Putamen (tissue), 1 donor: ENCODE results near the gene OR2W1.

ENCODE experiments used
- DNase-seq: peaks from one replicate; pipeline ENCODE4 v3.0.0-alpha.2; 2016; ENCODE audit warnings: low spot score

Gene OR2W1

DNA sequence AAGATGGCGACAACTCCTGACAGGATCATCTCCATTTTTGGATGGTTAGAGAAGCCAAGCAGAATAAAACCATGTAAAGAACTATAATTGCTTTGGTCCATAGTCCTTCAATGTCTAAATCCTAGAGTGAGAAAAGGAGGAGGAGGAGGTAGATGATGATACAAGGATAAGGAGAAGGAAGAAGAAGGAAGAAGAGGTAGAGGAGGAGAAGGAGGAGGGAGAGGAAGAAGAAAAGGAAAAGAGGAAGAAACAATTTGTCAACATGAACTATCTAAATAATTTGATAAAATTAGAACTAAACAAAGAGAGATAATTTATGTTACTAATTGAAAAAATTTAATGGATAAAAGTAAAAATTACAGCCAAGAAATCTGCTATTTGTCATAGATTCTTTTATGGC, at the start of gene OR2W1:
Gene OR2W1, minus strand, starts transcription at position 101 of the 400 bp plus-strand sequence. Its CDS starts 0 bp downstream, at position 101.
- no peak for DNase-seq

DNA sequence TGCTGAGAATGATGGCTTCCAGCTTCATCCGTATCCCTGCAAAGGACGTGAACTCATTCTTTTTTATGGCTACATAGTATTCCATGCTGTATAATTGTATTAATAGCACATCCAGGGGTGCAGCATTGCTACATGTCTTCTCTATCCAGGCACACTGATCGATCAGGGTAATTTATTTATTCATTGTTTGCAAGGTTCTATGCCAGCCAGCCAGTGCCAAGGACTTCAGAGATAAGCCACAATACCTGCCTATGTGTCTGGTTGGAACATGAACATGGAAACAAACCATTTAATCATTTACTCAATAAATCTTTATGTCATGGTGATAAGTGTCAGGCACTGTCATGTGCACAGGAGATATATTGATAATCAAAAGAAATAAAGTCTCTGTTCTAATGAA, 48.0 kb upstream of the OR2W1 start:
- no peak for DNase-seq

DNA sequence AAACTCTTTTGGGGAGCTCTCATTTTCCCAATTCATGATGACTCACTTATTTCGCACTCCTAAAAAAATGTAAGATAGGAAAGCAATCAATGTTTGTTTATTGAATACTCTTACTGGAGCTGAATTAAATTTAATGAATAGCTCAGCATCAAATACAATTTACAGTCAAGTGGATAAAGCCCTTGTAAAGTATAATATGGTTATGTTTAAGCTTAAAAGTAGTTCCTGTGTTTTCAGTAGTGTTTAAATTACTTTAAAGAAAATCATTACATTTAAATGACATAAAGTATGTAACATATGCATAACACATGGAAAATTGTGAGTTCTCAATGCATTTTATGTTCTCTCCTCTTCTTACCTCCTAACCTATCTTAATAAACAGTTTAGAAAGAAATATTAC, 42.2 kb upstream of the OR2W1 start, which contains the start of gene OR2B3:
Gene OR2B3, minus strand, starts transcription at position 101 of the 400 bp plus-strand sequence. Its CDS starts 65 bp downstream, at position 36.
- no peak for DNase-seq

- DNase-seq, result no peak
Measured at GRCh38 chr6:29082457-29082856, 37.5 kb upstream of the OR2W1 start.

- no peak for DNase-seq
Measured at GRCh38 chr6:29081312-29081711, 36.3 kb upstream of the OR2W1 start.

- DNase-seq, result no peak
Measured at GRCh38 chr6:29079203-29079602, 34.2 kb upstream of the OR2W1 start.

DNA sequence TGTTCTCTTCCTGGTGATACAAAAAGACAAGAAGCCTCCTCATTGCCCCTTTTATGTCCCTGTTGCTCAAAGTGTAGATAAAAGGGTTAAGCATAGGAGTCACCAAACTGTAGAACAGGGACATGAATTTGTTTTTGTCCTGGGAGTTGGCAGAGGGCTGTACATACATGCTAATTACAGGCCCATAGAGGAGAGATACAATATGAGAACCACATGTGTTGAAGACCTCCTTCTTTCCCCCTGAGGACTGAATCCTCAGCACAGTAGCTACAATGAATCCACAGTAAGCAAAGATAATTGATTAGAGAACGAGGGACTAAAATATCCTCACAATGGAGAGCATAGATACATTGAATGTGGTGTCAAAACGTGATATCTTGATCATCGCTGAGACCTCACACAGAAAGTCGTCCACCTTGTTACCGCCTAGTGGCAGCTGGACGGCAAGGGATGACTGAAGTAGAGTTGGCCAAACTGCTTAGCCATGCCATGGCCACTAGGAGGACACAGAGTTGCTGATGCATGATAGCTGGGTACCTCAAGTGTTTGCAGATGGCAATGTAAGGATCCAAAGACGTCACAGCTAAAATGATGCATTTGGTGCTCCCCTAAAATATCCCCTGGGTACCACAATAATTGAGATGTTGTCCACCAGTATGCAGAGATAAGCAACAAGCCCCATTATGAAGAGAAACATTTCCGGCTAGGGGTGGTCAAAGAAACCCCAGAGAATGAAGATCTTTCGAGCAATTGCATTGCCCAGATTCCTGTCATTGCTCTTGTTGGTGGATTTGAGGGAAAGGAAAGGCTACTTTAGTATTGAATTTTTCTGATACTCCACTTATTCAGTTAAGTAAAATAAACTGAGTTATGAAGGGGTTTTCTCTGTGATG, 27.1 kb upstream of the OR2W1 start:
- DNase-seq, result no peak

GRCh38 chr6:29051680-29052079, 6.7 kb upstream of the OR2W1 start:
- DNase-seq, result no peak

GRCh38 chr6:29035951-29036350, 9.0 kb downstream of the OR2W1 start:
- no peak for DNase-seq

DNA sequence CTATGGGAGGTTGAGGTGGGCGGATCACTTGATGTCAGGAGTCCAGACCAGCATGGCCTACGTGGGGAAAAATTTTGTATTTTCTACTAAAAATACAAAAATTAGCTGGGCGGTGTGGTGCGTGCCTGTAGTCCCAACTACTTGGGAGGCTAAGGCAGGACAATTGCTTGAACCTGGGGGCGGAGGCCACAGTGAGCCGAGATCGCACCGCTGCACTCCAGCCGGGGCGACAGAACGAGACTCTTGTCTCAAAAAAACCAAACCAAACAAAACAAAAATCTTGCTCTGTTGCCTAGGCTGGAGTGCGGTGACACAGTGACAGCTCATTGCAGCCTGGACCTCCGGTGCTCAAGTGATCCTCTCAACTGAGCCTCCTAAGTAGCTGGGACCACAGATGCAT, 16.2 kb downstream of the OR2W1 start:
- DNase-seq, result no peak

- no peak for DNase-seq
Measured at GRCh38 chr6:29025927-29026585, 18.9 kb downstream of the OR2W1 start.

GRCh38 chr6:29021434-29021833, 23.5 kb downstream of the OR2W1 start:
- no peak for DNase-seq

GRCh38 chr6:29019629-29020028, 25.3 kb downstream of the OR2W1 start:
- DNase-seq, result no peak

DNA sequence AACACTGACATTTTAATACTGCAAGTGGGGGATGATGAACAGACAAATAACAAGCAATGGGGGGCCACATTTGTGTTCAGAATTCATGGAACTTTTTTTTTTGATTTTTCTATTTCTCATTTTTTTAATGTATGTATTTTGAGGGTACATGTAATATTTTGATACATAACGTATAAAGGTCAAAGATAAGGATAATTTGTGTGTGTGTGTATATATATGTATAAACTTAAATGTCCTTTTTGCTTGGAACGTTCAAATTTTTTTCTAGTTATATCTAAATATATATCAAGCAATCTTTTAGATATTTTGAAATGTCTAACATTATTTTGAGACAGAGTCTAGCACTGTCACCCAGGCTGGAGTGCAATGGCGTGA, 27.6 kb downstream of the OR2W1 start:
- no peak for DNase-seq

- peak; percentile 35 for DNase-seq
Measured at GRCh38 chr6:29016559-29017427, 28.2 kb downstream of the OR2W1 start.

GRCh38 chr6:29014729-29015608, 30.0 kb downstream of the OR2W1 start:
- no peak for DNase-seq

DNA sequence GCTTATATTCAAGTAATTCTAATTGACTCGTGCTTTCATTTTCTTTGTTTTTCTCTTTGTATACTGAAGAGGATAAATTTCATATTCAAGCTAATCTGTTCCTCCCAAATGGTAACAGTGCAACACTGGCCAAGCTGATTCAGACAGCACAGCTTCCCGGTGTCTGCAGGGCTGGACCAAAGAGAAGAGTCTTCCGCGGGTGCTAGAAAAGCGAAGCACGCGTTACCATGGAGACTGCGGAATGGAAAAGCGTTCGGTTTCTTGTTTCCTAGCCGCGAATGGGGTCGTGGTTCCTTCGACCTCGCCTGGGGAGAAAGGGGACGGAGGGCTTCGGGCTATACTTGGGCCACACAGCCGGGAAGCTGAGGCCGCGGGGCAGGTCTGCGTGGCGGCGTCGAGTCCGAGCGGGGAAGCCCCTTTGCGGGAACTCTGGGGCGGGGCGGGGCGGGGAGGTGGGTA, 33.7 kb downstream of the OR2W1 start:
- DNase-seq, result no peak

- DNase-seq, result no peak
Measured at GRCh38 chr6:29009358-29009757, 35.6 kb downstream of the OR2W1 start.

DNA sequence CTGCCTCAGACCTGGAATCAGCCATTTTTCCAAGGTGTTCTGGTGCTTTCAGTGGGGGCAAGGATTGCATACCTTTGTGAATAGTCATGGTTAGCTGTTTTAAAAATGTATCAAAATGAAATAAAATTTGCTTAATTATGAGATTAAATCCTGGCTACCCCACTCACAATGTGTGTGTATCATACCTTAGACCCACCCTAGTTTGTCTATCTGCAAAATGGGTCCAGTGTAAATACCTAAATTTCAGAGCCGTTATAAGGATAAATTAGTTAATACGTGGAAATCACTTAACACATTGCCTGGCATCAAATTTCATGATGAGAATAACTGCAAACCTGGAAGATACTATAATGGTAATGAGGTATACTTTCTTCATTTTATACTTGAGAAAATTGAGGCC, 36.9 kb downstream of the OR2W1 start:
- no peak for DNase-seq

DNA sequence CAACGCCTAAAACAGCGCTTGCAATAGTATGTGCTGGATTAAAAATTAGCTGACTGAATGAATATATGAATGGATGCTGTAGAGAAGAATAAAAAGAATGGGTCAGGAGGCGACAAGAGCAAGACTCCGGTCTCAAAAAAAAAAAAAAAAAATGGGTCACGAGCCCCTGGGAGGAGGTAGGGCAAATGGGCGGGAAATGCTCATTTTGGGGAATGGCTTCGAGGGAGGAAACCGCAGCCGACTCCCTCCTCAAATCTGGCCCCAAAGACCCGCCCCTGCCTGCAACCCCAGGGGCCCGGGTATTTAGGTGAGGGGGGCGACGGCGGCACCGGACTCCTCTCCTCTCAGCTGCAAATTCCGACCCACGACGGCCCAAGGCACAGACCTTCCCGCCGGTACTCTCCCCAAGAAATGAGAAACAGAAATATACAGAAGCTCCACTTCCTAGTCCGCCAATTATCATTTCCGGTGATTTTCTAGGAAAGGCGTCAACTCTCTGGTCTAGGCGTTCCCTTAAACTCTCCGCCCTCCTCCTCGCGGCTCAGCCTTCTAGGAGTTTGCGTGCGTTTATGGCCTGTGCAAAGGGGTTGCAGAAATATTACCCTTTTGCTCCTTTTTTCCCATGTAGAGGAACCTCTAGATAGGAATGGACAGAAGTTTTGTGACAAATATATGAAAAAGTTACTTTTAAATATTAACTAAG, 39.6 kb downstream of the OR2W1 start, which contains the start of gene ZNF311:
Gene ZNF311, minus strand, starts transcription at position 133 of the 703 bp plus-strand sequence. CDS start 1,361 bp downstream, outside the sequence.
- DNase-seq, result peak; percentile 55
